HL-60/S4 treated with retinoic acid at 250 ng/mL for 4 days and 3 days (cell line): ENCODE data around the gene SLC9A9.

Source experiments
- in situ Hi-C: fragments of 300-500 bp; cut with MboI; formaldehyde crosslinking; loops from 2 replicates; pipeline ENCODE4 v1.7.0; 2022; ENCODE audit warnings: low sequenced_read_pairs

SLC9A9 gene

DNA sequence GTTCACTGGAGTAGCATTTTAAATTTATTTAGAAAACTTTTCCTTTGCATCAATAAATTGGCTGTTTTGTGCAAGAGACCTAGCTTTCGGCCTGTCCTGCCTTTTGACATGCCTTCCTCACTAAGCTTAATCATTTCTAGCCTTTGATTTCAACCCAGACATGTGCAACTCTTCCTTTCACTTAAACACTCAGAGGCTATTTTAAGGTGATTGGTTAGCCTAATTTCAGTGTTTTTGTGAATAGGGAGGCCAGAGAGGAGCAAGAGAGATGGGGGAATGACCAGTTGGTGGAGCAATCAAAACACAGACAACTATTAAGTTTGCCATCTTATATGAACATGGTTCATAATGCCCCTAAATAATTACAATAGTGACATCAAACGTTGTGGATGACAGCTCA lies 333.4 kb downstream of the SLC9A9 start:
- in situ Hi-C loops: no loop called here

GRCh38 chr3:143514109-143514508 lies 334.2 kb downstream of the SLC9A9 start:
- in situ Hi-C loops: no loop called here

- in situ Hi-C loops: no loop called here
Measured at GRCh38 chr3:143511174-143511879, 336.9 kb downstream of the SLC9A9 start.

- in situ Hi-C loops: no loop called here
Measured at GRCh38 chr3:143510601-143511000, 337.7 kb downstream of the SLC9A9 start.

- in situ Hi-C loops: no loop called here
Measured at GRCh38 chr3:143507735-143508580, 340.3 kb downstream of the SLC9A9 start.

- in situ Hi-C loops: no loop called here
Measured at GRCh38 chr3:143506190-143506589, 342.1 kb downstream of the SLC9A9 start.

- in situ Hi-C loops: no loop called here
Measured at GRCh38 chr3:143503325-143503885, 344.9 kb downstream of the SLC9A9 start.

- in situ Hi-C loops: no loop called here
Measured at GRCh38 chr3:143502081-143502480, 346.2 kb downstream of the SLC9A9 start.

GRCh38 chr3:143497382-143497781 lies 350.9 kb downstream of the SLC9A9 start:
- in situ Hi-C loops: no loop called here

- in situ Hi-C loops: no loop called here
Measured at GRCh38 chr3:143496191-143496590, 352.1 kb downstream of the SLC9A9 start.

DNA sequence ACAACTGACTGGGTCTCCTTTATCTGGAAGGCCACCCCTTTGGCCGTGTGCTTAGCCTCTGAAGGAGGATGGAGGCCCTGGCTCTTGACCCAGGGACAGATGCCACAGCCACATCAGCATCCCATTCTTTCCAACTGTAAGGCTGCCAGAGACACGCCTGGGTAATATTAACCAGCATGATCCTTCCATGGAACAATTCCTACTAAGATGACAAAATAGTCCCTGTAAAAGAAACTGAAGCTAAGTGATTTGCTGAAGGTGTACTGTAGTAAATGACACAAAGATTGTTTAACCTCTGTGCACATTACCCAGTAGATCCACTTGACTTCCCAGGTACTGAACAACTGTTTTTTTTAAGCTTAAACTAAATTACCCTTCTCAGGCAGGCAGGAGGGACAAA lies 352.7 kb downstream of the SLC9A9 start:
- in situ Hi-C loops: no loop called here

DNA sequence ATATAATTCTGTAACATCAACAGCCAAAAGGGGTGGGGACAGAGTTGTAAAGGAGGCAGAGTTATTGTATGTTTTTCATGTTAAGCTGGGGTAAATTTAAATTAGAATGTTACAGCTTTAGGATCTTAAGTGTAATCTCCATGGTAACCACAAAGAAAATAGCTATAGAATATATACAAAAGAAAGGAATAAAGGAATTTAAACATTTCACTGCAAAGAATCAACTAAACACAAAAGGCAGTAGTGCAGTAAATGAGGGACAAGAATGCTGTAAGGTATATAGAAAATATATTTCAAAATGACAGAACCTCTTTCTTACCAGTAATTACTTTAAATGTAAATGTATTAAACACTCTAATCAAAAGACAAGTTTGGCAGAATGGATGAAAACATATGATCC lies 361.7 kb downstream of the SLC9A9 start:
- in situ Hi-C loops: no loop called here

DNA sequence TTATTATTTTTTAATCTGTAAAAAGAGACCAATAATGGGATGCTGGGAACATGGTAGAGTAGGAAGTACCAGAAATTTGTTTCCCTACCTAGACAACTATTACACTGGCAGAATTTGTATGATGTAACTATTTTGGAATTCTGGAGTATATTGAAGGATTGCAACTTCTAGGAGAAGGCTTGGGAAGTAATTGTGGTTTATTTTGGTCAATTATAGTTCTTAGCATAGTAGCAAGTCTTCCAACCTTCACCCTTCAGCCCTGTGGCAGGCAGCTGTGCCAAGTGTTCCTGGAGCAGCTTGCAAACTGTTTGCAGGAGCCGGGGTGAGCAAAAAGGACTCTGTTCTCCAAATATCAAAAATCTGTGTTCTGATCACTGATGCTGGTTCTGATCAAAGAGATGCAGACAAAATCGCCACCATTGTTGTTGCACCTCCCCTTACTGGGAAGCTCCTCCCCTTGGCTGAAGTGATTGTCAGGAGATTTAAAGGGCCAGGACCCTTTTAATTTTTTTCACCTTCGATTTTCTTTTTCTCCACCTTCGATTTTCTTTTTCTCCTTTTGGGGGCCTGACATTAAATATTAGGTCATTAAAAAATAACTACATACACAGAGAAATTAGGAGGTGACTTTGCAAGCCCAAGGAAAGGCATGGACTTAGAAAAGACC lies 363.3 kb downstream of the SLC9A9 start:
- in situ Hi-C loops: no loop called here

- in situ Hi-C loops: no loop called here
Measured at GRCh38 chr3:143483214-143483613, 365.1 kb downstream of the SLC9A9 start.

- in situ Hi-C loops: no loop called here
Measured at GRCh38 chr3:143482106-143483088, 365.9 kb downstream of the SLC9A9 start.

- in situ Hi-C loops: no loop called here
Measured at GRCh38 chr3:143480344-143480743, 367.9 kb downstream of the SLC9A9 start.

DNA sequence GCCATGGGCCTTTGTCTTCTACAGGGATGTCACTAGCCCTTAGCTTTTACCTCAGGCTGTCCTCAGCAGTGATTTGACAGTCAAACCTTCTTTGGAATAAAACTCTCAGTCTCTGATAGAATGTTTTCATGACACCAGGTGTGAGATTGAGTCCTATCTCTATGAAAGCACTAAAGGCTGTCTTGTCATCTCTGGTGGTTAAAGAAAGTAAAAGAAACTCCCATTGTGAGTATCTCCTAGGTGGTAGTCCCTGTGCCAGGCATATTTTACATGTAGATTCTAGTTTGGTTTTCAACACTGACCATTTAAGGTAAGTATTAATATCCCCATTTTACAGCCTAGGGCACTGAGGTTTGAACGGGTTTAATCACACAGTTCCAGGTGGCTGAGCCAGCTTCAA lies 368.5 kb downstream of the SLC9A9 start:
- in situ Hi-C loops: no loop called here

- in situ Hi-C loops: no loop called here
Measured at GRCh38 chr3:143478115-143478693, 370.1 kb downstream of the SLC9A9 start.

DNA sequence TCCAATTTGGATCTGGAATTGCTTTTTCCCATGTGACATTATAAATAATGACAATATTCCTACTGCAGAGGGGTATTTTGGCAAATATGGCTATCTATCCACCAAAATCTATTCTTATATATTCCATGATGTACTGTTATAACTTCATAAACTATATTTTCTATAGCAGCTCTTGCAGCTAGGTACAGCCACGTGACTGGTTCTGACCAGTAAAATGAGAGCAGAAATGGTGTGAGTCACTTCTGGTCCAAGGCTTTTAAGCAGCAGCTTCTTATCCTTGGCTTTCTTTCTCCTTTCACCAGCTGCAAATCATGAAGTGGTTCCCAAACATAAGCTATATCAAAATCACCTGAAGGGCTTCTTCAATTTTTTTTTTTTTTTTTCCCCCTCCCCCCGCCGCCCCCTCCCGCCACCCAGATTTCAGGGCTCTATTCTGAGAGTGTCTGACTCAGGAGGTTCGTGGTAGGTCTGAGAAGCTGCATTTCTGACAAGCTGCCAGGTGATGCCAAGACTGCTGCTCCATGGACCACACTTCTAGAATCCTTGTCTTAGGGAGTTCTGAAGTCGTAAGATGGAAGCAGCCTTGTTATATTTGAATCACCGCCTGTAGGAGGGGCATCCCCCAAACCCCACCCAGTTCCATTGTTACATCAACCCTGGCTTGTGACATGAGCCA lies 371.2 kb downstream of the SLC9A9 start:
- in situ Hi-C loops: no loop called here
